Ishikawa (cell line): Measurements from ENCODE around the gene NAP1L5.

Experiments used
- CEBPB ChIP-seq: IDR thresholded peaks from 2 replicates; pipeline ENCODE4 v1.6.1; 2012
- CREB1 ChIP-seq: IDR thresholded peaks from 2 replicates; pipeline ENCODE4 v1.6.1; 2012; ENCODE audit warnings: low read depth
- EGR1 ChIP-seq: IDR thresholded peaks from 2 replicates; pipeline ENCODE4 v1.6.1; 2012
- EP300 ChIP-seq: IDR thresholded peaks from 2 replicates; pipeline ENCODE4 v1.6.1; 2012; ENCODE audit warnings: borderline replicate concordance
- MAX ChIP-seq: IDR thresholded peaks from 2 replicates; pipeline ENCODE4 v1.6.1; 2012
- NFIC ChIP-seq: IDR thresholded peaks from 2 replicates; pipeline ENCODE4 v1.6.1; 2012
- RAD21 ChIP-seq: IDR thresholded peaks from 2 replicates; pipeline ENCODE4 v1.6.1; 2012; ENCODE audit warnings: low read depth
- REST ChIP-seq: IDR thresholded peaks from 2 replicates; pipeline ENCODE4 v1.6.1; 2012; ENCODE audit warnings: low read depth, mild to moderate bottlenecking
- TAF1 ChIP-seq: IDR thresholded peaks from 2 replicates; pipeline ENCODE4 v1.6.1; 2012; ENCODE audit warnings: low read depth, mild to moderate bottlenecking
- TCF12 ChIP-seq: IDR thresholded peaks from 2 replicates; pipeline ENCODE4 v1.6.1; 2012; ENCODE audit warnings: low read depth
- TEAD4 ChIP-seq: IDR thresholded peaks from 2 replicates; pipeline ENCODE4 v1.6.1; 2012
- USF1 ChIP-seq: IDR thresholded peaks from 2 replicates; pipeline ENCODE4 v1.6.1; 2012
- YY1 ChIP-seq: IDR thresholded peaks from 2 replicates; pipeline ENCODE4 v1.6.1; 2012; ENCODE audit warnings: low read depth

GRCh38 chr4:88731381-88731780 lies 33.8 kb upstream of the NAP1L5 start:
- TF ChIP-seq RAD21 (no peak), MAX (no peak), YY1 (no peak), USF1 (no peak), CREB1 (no peak), NFIC (no peak), TEAD4 (no peak), CEBPB (no peak), EP300 (no peak), TAF1 (no peak), REST (no peak), TCF12 (no peak), EGR1 (no peak)
